GM12878 (cell line): Measurements from ENCODE around the gene B4GALT5. TPM values are rescaled to one million over a fixed set of nuclear protein-coding genes. Genes with fewer than 3 reads are reported as not detected.

Experiments used
- ATAC-seq: fragments of 200-7000 bp; cut with Tn5 transposase; 3 replicates; pipeline ENCODE4 v1.9.1; 2020; ENCODE audit warnings: mild to moderate bottlenecking, moderate library complexity
- BruUV-seq: library from RNA; stranded (reverse); fragments of 400-500 nt; replicated peaks from 2 replicates; lab custom pipeline; 2021; lab: Mats Ljungman, UMichigan
- CTCF ChIA-PET: fragments of 300-600 bp; sonication (Branson Sonifier 250); formaldehyde crosslinking; extraction: SDS; loops from one replicate; lab custom pipeline; 2021; ENCODE audit warnings: inconsistent platforms; lab: Yijun Ruan, JAX
- POLR2A ChIA-PET: fragments of 350-600 bp; formaldehyde crosslinking; extraction: SDS; loops from one replicate; lab custom pipeline; 2021; ENCODE audit warnings: inconsistent platforms; lab: Charles Lee
- RAD21 ChIA-PET: fragments of 300-600 bp; sonication (Branson Sonifier 250); formaldehyde crosslinking; loops from one replicate; lab custom pipeline; 2023; ENCODE audit warnings: antibody characterized with exemption; ENCODE audit not compliant: unreplicated experiment; lab: Charles Lee
- SMC1A ChIA-PET: fragments of 300-600 bp; sonication (Branson Sonifier 250); formaldehyde crosslinking; loops from one replicate; lab custom pipeline; 2023; ENCODE audit not compliant: unreplicated experiment, uncharacterized antibody; lab: Charles Lee
- DNase-seq: peaks from one replicate; pipeline ENCODE4 v3.0.0-alpha.2; 2011; ENCODE audit warnings: low read depth, low spot score
- FAIRE-seq: peaks from 3 replicates; lab custom pipeline; 2011; peaks lifted over from hg19 to GRCh38; lab: Jason Lieb, UNC
- H2AFZ ChIP-seq: 2 replicates; pipeline ENCODE4 v1.6.0; 2011; ENCODE audit warnings: low read depth, low read length, control low read depth; ENCODE audit not compliant: control insufficient read depth
- H3K27ac ChIP-seq: 2 replicates; pipeline ENCODE4 v1.5.1; 2011; ENCODE audit warnings: control low read depth; ENCODE audit not compliant: control insufficient read depth, insufficient read depth
- H3K27me3 ChIP-seq, 2 experiments: replicated peaks in 1 of 2; 2 replicates each; pipeline versions ENCODE4 v1.6.0 to v1.6.1; 2011; ENCODE audit warnings: low read length in 1 of 2; ENCODE audit not compliant: control insufficient read depth in 2 of 2, insufficient read depth in 2 of 2
- H3K36me3 ChIP-seq, 2 experiments: 2 replicates each; pipeline ENCODE4 v1.5.1; 2011; ENCODE audit warnings: low read length in 1 of 2; ENCODE audit not compliant: control insufficient read depth in 2 of 2, insufficient read depth in 2 of 2
- H3K4me1 ChIP-seq: 2 replicates; pipeline ENCODE4 v1.6.1; 2011; ENCODE audit warnings: mild to moderate bottlenecking, low read length, moderate library complexity, mixed read lengths; ENCODE audit not compliant: control insufficient read depth, insufficient read depth
- H3K4me2 ChIP-seq: 2 replicates; pipeline ENCODE4 v1.6.0; 2011; ENCODE audit warnings: control low read depth; ENCODE audit not compliant: control insufficient read depth, insufficient read depth
- H3K4me3 ChIP-seq: fragments of 200-600 bp; sonication (generic); 2 replicates; pipeline ENCODE4 v1.5.1; 2016
- H3K79me2 ChIP-seq: 2 replicates; pipeline ENCODE4 v1.6.0; 2011; ENCODE audit warnings: low read length; ENCODE audit not compliant: control insufficient read depth, insufficient read depth
- H3K9ac ChIP-seq: 2 replicates; pipeline ENCODE4 v1.8.0; 2011; ENCODE audit warnings: low read length, control low read depth, mixed read lengths; ENCODE audit not compliant: control insufficient read depth, insufficient read depth
- H3K9me3 ChIP-seq: replicated peaks from 3 replicates; pipeline ENCODE4 v1.5.1; 2011; ENCODE audit warnings: mild to moderate bottlenecking, low read length; ENCODE audit not compliant: control insufficient read depth, insufficient read depth
- H4K20me1 ChIP-seq: 2 replicates; pipeline ENCODE4 v1.6.0; 2011; ENCODE audit not compliant: control insufficient read depth, insufficient read depth
- EP300 ChIP-seq, 2 experiments: fragments of 150-350 bp in 1 of 2; IDR thresholded peaks; 2 replicates each; pipeline ENCODE4 v1.6.1; 2011 to 2012; ENCODE audit warnings: low read depth in 2 of 2, low read length in 2 of 2, borderline replicate concordance in 1 of 2, improper control_type of control experiment in 1 of 2, inconsistent platforms in 1 of 2; ENCODE audit not compliant: control insufficient read depth in 1 of 2
- IKZF1 ChIP-seq: fragments of 450-650 bp; conservative IDR thresholded peaks from 2 replicates; pipeline ENCODE4 v1.6.1; 2017; ENCODE audit warnings: antibody characterized with exemption, mild to moderate bottlenecking
- JUND ChIP-seq: IDR thresholded peaks from 2 replicates; pipeline ENCODE4 v1.6.1; 2012; ENCODE audit warnings: low read depth, mild to moderate bottlenecking, low read length, improper control_type of control experiment, moderate library complexity
- MTA2 ChIP-seq: fragments of 450-650 bp; IDR thresholded peaks from 2 replicates; pipeline ENCODE4 v1.6.1; 2016; ENCODE audit warnings: low read depth, mild to moderate bottlenecking, moderate library complexity
- NBN ChIP-seq: fragments of 450-650 bp; IDR thresholded peaks from 2 replicates; pipeline ENCODE4 v1.6.1; 2016
- PAX5 ChIP-seq: IDR thresholded peaks from 2 replicates; pipeline ENCODE4 v1.6.1; 2011; ENCODE audit warnings: low read depth, low read length, borderline replicate concordance
- SMARCA5 ChIP-seq: fragments of 450-650 bp; IDR thresholded peaks from 2 replicates; pipeline ENCODE4 v1.6.1; 2017; ENCODE audit warnings: mild to moderate bottlenecking
- SMC3 ChIP-seq: IDR thresholded peaks from 2 replicates; pipeline ENCODE4 v1.6.1; 2011; ENCODE audit warnings: low read length, improper control_type of control experiment, borderline replicate concordance
- TCF12 ChIP-seq: IDR thresholded peaks from 2 replicates; pipeline ENCODE4 v1.6.1; 2011; ENCODE audit warnings: low read depth, mild to moderate bottlenecking, low read length
- ZBTB4 ChIP-seq: fragments of 450-650 bp; formaldehyde crosslinking; IDR thresholded peaks from 2 replicates; pipeline ENCODE4 v1.4.0; 2022; ENCODE audit warnings: mild to moderate bottlenecking, moderate library complexity
- ZNF384 ChIP-seq: IDR thresholded peaks from 2 replicates; pipeline ENCODE4 v1.6.1; 2012; ENCODE audit warnings: low read depth, mild to moderate bottlenecking, low read length, improper control_type of control experiment, borderline replicate concordance
- WGBS: methylation state at CpG from one replicate; pipeline ENCODE4 v1.1.6; 2016; ENCODE audit warnings: low lambda C conversion rate; ENCODE audit not compliant: insufficient replicate concordance, insufficient coverage; ENCODE audit errors: missing lambda C conversion rate; 5-methylcytosine and 5-hydroxymethylcytosine counted together
- in situ Hi-C: fragments of 300-500 bp; cut with MboI; formaldehyde crosslinking; loops from 9 replicates; pipeline ENCODE4 v1.14.3; 2018; ENCODE audit warnings: mixed read lengths
- intact Hi-C: fragments of 100-400 bp; cut with micrococcal nuclease; formaldehyde crosslinking; loops from one replicate; pipeline ENCODE4 v1.14.2; 2022; ENCODE audit not compliant: unreplicated experiment
- polyA plus RNA-seq, 11 experiments: library from polyadenylated mRNA; depleted of rRNA in 4 of 11; unstranded in 6 of 11; stranded (reverse) in 5 of 11; fragments of >200 nt; fragmentation: Nextera tagmentation in 4 of 11; fragmentation: Illumina TruSeq in 1 of 11; extraction: Ambion mirVana in 4 of 11; extraction: Trizol in 1 of 11; gene quantifications; 1 replicate in 1 of 11; 2 replicates in 10 of 11; pipeline versions ENCODE4 v1.2.1 to v1.2.3, GENCODE V29; 2011 to 2016; ENCODE audit warnings: inconsistent platforms in 2 of 11, missing spikeins in 2 of 11, low read depth in 1 of 11
- total RNA-seq, 4 experiments: library from RNA; depleted of rRNA in 3 of 4; stranded (reverse); fragments of >200 nt in 3 of 4; fragmentation: Illumina TruSeq in 1 of 4; extraction: Trizol in 1 of 4; gene quantifications; 2 replicates each; pipeline versions ENCODE4 v1.2.1 to v1.2.3, GENCODE V29; 2013 to 2021
- TF ChIP-seq, protein P1 (sequence below): fragments of 450-650 bp; IDR thresholded peaks from 2 replicates; pipeline ENCODE4 v1.6.1; 2017; ENCODE audit warnings: mild to moderate bottlenecking, moderate library complexity
- TF ChIP-seq, protein P2 (sequence below): fragments of 450-650 bp; IDR thresholded peaks from 2 replicates; pipeline ENCODE4 v1.6.1; 2016; ENCODE audit warnings: mild to moderate bottlenecking

Gene B4GALT5
- total and polyA plus RNA-seq, 10 of the 15 experiments (the other 5 are each of a cell fraction or from before 2014, with no cell fraction given): 2.0 to 55.5 (median 20.2) TPM

- no TSS peak for BruUV-seq
- Histone ChIP-seq H3K9me3 (no peaks in the 10 kb centered on the region), H2AFZ (peak overlapping the region; percentile 84), H3K27me3 (no peaks in the 10 kb centered on the region), H3K36me3 (no peaks in the 10 kb centered on the region), H3K79me2 (no peaks in the 10 kb centered on the region), H3K4me2 (peak overlapping the region; percentile 73), H4K20me1 (no peaks in the 10 kb centered on the region), H3K4me1 (peaks cover 17% of the 10 kb centered on the region), H3K9ac (peak overlapping the region; percentile 21), H3K4me3 (peak overlapping the region; percentile 52; the same call in 1 of the 2 replicates), H3K27ac (peak overlapping the region; percentile 81)
- CTCF ChIA-PET: interaction anchor here (0.7 to 2.0 kb wide), 10 partner anchors 9 to 142 kb away, joined by 3 to 8 read pairs (median 3); no protein-coding TSS in a partner anchor
- FAIRE-seq: peak; percentile 92
- in situ Hi-C loops: no loop called here
- peak; percentile 92 for ATAC-seq
- RAD21 ChIA-PET: interaction anchor here (0.6 to 3.4 kb wide), 12 partner anchors 24 to 165 kb away, joined by 3 to 10 read pairs (median 4); no protein-coding TSS in a partner anchor
- 6% methylated on average over 12 of the region's 12 CpGs for WGBS
- intact Hi-C loops: loop anchor here (1.0 kb wide), 1 partner anchor 35 kb away; no protein-coding TSS in a partner anchor
- POLR2A ChIA-PET: interaction anchor here (0.6 to 1.8 kb wide), 11 partner anchors 18 to 116 kb away, joined by 3 to 9 read pairs (median 5); no protein-coding TSS in a partner anchor
- SMC1A ChIA-PET: interaction anchor here (0.5 to 2.4 kb wide), 18 partner anchors 17 to 165 kb away, joined by 3 to 12 read pairs (median 4); partner anchors contain the start of gene SLC9A8
- DNase-seq: peak; percentile 86
- TF ChIP-seq MTA2 (peak; percentile 77), TCF12 (peak; percentile 92), IKZF1 (peak; percentile 77), ZNF384 (no peak), NBN (peak; percentile 73), EP300 (IDR thresholded peaks at IDR 0.05; ENCODE audit: borderline replicate concordance in 1 of 2, control insufficient read depth in 1 of 2, low read depth in 2 of 2, low read length in 2 of 2) (peak; percentile 36 to 54; a peak in 2 of 4 replicates), SMC3 (no peak), JUND (no peak), PAX5 (peak; percentile 85), SMARCA5 (no peak), ZBTB4 (no peak)
- TF ChIP-seq, protein P1, sequence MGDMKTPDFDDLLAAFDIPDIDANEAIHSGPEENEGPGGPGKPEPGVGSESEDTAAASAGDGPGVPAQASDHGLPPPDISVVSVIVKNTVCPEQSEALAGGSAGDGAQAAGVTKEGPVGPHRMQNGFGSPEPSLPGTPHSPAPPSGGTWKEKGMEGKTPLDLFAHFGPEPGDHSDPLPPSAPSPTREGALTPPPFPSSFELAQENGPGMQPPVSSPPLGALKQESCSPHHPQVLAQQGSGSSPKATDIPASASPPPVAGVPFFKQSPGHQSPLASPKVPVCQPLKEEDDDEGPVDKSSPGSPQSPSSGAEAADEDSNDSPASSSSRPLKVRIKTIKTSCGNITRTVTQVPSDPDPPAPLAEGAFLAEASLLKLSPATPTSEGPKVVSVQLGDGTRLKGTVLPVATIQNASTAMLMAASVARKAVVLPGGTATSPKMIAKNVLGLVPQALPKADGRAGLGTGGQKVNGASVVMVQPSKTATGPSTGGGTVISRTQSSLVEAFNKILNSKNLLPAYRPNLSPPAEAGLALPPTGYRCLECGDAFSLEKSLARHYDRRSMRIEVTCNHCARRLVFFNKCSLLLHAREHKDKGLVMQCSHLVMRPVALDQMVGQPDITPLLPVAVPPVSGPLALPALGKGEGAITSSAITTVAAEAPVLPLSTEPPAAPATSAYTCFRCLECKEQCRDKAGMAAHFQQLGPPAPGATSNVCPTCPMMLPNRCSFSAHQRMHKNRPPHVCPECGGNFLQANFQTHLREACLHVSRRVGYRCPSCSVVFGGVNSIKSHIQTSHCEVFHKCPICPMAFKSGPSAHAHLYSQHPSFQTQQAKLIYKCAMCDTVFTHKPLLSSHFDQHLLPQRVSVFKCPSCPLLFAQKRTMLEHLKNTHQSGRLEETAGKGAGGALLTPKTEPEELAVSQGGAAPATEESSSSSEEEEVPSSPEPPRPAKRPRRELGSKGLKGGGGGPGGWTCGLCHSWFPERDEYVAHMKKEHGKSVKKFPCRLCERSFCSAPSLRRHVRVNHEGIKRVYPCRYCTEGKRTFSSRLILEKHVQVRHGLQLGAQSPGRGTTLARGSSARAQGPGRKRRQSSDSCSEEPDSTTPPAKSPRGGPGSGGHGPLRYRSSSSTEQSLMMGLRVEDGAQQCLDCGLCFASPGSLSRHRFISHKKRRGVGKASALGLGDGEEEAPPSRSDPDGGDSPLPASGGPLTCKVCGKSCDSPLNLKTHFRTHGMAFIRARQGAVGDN: peak; percentile 19; the same call in 1 of the 2 replicates
- TF ChIP-seq, protein P2, sequence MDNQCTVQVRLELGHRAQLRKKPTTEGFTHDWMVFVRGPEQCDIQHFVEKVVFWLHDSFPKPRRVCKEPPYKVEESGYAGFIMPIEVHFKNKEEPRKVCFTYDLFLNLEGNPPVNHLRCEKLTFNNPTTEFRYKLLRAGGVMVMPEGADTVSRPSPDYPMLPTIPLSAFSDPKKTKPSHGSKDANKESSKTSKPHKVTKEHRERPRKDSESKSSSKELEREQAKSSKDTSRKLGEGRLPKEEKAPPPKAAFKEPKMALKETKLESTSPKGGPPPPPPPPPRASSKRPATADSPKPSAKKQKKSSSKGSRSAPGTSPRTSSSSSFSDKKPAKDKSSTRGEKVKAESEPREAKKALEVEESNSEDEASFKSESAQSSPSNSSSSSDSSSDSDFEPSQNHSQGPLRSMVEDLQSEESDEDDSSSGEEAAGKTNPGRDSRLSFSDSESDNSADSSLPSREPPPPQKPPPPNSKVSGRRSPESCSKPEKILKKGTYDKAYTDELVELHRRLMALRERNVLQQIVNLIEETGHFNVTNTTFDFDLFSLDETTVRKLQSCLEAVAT: peak; percentile 84
These were observed 37.1 kb upstream of the B4GALT5 start for GRCh38 chr20:49750611-49751396.
